Epidermal melanocyte (primary cell): ENCODE data around the gene NAV3.
"Not testable (repeated sequence)": the region's sequence is repeated elsewhere in the genome, so short reads cannot be mapped to it uniquely, and the experiment has no call there.

Source experiments
- DNase-seq: peaks from one replicate; pipeline ENCODE4 v3.0.0; 2011; ENCODE audit warnings: low spot score; ENCODE audit not compliant: insufficient read length

Gene NAV3

DNA sequence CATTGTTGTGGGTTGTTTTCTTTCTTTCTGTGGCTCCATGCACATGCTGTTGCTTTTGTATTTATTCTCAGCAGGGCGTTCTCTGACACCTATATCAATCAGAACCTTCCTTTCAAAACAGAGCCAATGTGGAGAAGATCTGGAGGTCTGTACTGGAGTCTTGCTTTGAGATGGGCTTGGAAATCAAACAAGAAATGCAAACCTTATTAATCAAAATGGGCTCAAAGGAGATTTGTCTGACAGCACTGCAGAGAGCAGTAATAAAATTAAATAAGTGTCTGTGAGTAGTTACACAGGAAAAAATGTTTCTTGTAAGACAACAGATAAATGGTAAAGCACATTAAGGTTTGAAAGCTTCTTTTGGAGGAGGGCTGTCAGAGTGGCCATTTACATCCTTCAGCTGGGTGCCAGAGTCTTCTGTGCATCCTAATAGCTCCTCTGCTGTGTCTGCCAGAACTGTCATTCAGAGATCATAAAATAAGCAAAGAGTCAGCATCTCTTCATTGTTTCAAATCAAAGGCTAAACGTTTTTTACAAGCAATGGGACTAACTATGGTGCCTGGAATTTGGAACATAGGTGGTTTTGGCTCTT, 414.3 kb downstream of the NAV3 start:
- DNase-seq = no peak

DNA sequence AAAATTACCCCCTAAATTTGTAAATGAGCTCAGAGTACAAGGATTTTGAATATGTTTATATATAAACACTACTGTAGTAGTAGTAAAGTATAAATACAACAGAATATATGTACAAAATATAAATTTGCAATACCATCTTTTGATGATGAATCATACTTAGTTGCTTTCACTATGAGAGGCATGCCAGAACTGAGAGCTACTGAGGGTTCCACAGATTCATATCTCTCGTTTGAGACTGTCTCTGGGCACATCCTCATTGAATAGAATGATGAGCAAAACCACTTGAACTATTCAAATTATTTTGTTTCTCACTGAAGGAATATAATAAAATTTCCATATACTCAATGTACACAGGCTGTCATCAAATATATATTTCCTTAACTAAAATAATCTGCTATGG, 417.6 kb downstream of the NAV3 start:
- no peak for DNase-seq

DNA sequence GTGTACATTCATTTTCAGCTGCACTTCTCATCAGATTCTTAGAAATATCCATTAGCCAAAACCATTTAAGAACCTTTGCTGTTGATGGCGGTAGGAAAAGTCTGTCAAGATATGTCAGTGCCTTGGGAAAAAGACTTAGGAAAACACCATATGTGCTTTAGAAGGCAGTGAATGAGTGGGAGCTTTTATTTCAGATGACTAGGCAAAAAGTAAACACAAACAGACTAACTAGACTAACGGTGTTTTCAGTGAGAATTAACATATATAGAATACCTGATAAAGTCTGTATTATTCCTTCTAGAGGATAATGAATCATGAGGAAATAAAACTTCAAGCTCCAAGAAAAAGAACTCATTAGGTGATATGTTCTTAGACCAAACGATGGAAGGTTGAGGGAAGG, 418.9 kb downstream of the NAV3 start:
- DNase-seq = no peak

DNA sequence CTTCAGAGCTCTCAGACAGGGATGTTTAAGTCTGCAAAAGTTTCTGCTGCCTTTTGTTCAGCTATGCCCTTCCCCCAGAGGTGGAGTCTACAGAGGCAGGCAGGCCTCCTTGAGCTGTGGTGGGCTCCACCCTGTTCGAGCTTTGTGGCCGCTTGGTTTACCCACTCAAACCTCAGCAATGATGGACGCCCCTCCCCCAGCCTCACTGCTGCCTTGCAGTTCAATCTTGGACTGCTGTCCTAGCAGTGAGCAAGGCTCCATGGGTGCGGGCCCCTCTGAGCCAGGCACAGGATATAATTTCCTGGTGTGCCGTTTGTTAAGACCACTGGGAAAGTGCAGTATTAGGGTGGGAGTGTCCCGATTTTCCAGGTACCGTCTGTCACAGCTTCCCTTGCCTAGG, 427.0 kb downstream of the NAV3 start:
- not testable (repeated sequence) for DNase-seq

DNA sequence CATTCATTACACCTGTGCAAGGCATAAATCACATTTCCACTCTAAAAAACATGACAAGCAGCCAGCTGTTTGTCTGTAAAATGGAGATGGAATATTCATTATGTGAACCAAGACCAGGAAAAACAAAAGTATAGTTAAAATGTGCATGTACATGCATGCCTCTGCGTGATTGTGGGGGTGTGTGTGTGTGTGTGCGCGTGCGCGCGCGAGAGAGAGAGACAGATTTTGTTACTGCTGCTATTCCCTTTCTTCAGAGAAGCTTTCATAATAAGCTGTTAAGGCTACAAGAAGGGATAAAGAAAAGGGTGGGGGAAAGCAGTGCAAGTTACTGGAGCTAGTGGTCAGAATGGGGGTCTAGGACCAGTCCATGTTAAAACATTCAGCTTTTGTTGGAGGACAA, 430.3 kb downstream of the NAV3 start:
- DNase-seq = no peak

DNA sequence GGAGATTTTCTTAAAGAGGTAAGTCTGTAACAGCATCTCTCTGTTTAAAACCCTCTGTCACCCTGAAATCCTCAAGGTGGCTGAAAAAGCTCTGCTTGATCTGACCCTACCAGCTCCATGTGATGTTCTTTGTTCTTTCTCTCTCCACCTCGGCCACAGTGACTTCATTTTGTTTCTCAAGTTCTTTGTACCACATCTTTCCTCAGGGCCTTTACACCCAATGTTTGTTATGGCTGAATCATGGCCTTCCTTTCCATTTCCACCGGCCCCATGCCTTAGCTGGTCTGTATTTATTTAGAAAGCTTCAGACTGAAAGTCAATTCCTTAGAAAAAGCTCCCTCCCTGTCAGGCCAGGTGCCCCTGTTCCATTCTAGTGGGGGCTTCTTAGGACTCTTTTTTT, 431.2 kb downstream of the NAV3 start:
- DNase-seq = no peak
